Liver (tissue), 9 donors: Measurements from ENCODE around the gene ERBIN. TPM values are rescaled to one million over a fixed set of nuclear protein-coding genes. Genes with fewer than 3 reads are reported as not detected.

Experiments
- DNase-seq: peaks from one replicate; pipeline ENCODE4 v3.0.0-alpha.2; 2017; ENCODE audit warnings: low spot score
- H3K27ac ChIP-seq, 2 donors: one replicate each; pipeline ENCODE4 v1.7.0; 2013; ENCODE audit warnings: inconsistent platforms in 2 of 2, low read length in 2 of 2, control low read depth in 1 of 2, low read depth in 1 of 2, mild to moderate bottlenecking in 1 of 2
- H3K27me3 ChIP-seq, 4 donors: one replicate each; pipeline versions ENCODE4 v1.6.1 to v1.7.0; 2013; ENCODE audit warnings: low read length in 3 of 4, inconsistent platforms in 1 of 4, mild to moderate bottlenecking in 1 of 4, moderate library complexity in 1 of 4; ENCODE audit not compliant: control insufficient read depth in 4 of 4, insufficient read depth in 4 of 4
- H3K36me3 ChIP-seq, 4 donors: one replicate each; pipeline versions ENCODE4 v1.6.1 to v1.7.0; 2013; ENCODE audit warnings: low read length in 3 of 4, mild to moderate bottlenecking in 3 of 4, low read depth in 1 of 4, moderate library complexity in 1 of 4; ENCODE audit not compliant: control insufficient read depth in 4 of 4, insufficient read depth in 3 of 4
- H3K4me1 ChIP-seq, 4 donors: one replicate each; pipeline versions ENCODE4 v1.6.1 to v1.7.0; 2013; ENCODE audit warnings: low read length in 3 of 4, mild to moderate bottlenecking in 3 of 4, moderate library complexity in 1 of 4; ENCODE audit not compliant: control insufficient read depth in 4 of 4, insufficient read depth in 4 of 4
- H3K4me3 ChIP-seq, 3 donors: one replicate each; pipeline versions ENCODE4 v1.6.1 to v1.7.0; 2013; ENCODE audit warnings: low read length in 3 of 3, control low read depth in 1 of 3, low read depth in 1 of 3, mild to moderate bottlenecking in 1 of 3
- H3K9ac ChIP-seq, 2 donors: one replicate each; pipeline ENCODE4 v1.7.0; 2013; ENCODE audit warnings: low read length in 2 of 2, mild to moderate bottlenecking in 2 of 2, moderate library complexity in 2 of 2, control low read depth in 1 of 2, low read depth in 1 of 2
- H3K9me3 ChIP-seq, 4 donors: one replicate each; pipeline versions ENCODE4 v1.6.1 to v1.7.0; 2013; ENCODE audit warnings: low read length in 3 of 4; ENCODE audit not compliant: control insufficient read depth in 4 of 4
- EGR1 ChIP-seq, 2 donors: IDR thresholded peaks; 2 replicates each; pipeline ENCODE4 v1.6.1; 2016 to 2018; ENCODE audit warnings: antibody characterized with exemption in 2 of 2, low read depth in 2 of 2
- FOXA1 ChIP-seq: IDR thresholded peaks from 2 replicates; pipeline ENCODE4 v1.6.1; 2016; ENCODE audit warnings: antibody characterized with exemption
- FOXA2 ChIP-seq: IDR thresholded peaks from 2 replicates; pipeline ENCODE4 v1.6.1; 2016; ENCODE audit warnings: antibody characterized with exemption
- GABPA ChIP-seq, 2 donors: IDR thresholded peaks in 1 of 2; conservative IDR thresholded peaks in 1 of 2; 2 replicates each; pipeline ENCODE4 v1.6.1; 2016; ENCODE audit warnings: antibody characterized with exemption in 2 of 2, mild to moderate bottlenecking in 1 of 2, moderate library complexity in 1 of 2
- HNF4A ChIP-seq, 2 donors: conservative IDR thresholded peaks; 2 replicates each; pipeline ENCODE4 v1.6.1; 2016; ENCODE audit warnings: antibody characterized with exemption in 2 of 2, mild to moderate bottlenecking in 2 of 2
- HNF4G ChIP-seq: IDR thresholded peaks from 2 replicates; pipeline ENCODE4 v1.6.1; 2016; ENCODE audit warnings: antibody characterized with exemption
- JUND ChIP-seq, 2 donors: IDR thresholded peaks; 2 replicates each; pipeline ENCODE4 v1.6.1; 2016; ENCODE audit warnings: antibody characterized with exemption in 2 of 2
- MAX ChIP-seq: IDR thresholded peaks from 2 replicates; pipeline ENCODE4 v1.6.1; 2016; ENCODE audit warnings: antibody characterized with exemption
- NR2F2 ChIP-seq: IDR thresholded peaks from 2 replicates; pipeline ENCODE4 v1.6.1; 2016; ENCODE audit warnings: antibody characterized with exemption
- RAD21 ChIP-seq, 2 donors: IDR thresholded peaks; 2 replicates each; pipeline ENCODE4 v1.6.1; 2016; ENCODE audit warnings: antibody characterized with exemption in 2 of 2, mild to moderate bottlenecking in 2 of 2
- RXRA ChIP-seq, 2 donors: IDR thresholded peaks; 2 replicates each; pipeline ENCODE4 v1.6.1; 2017 to 2018; ENCODE audit warnings: antibody characterized with exemption in 2 of 2, mild to moderate bottlenecking in 1 of 2
- SP1 ChIP-seq: IDR thresholded peaks from 2 replicates; pipeline ENCODE4 v1.6.1; 2018; ENCODE audit warnings: antibody characterized with exemption, mild to moderate bottlenecking
- TAF1 ChIP-seq: conservative IDR thresholded peaks from 2 replicates; pipeline ENCODE4 v1.6.1; 2016; ENCODE audit warnings: antibody characterized with exemption, mild to moderate bottlenecking
- YY1 ChIP-seq: IDR thresholded peaks from 2 replicates; pipeline ENCODE4 v1.6.1; 2016; ENCODE audit warnings: antibody characterized with exemption, mild to moderate bottlenecking
- WGBS: extraction: QIAGEN DNeasy Blood & Tissue Kit; methylation state at CpG from one replicate; pipeline ENCODE4 v1.1.7; 2013; 5-methylcytosine and 5-hydroxymethylcytosine counted together
- polyA plus RNA-seq, 2 donors: library from polyadenylated mRNA; stranded (reverse) in 1 of 2; unstranded in 1 of 2; fragments of 200-250 nt in 1 of 2; fragments of >200 nt in 1 of 2; fragmentation: Nextera tagmentation in 1 of 2; extraction: Ambion mirVana in 1 of 2; gene quantifications; one replicate each; pipeline versions ENCODE4 v1.2.1 to v1.2.3, GENCODE V29; 2013 to 2015
- total RNA-seq, 2 donors: library from RNA; depleted of rRNA; stranded (reverse); fragments of >200 nt; gene quantifications; one replicate each; pipeline ENCODE4 v1.2.3, GENCODE V29; 2014
- TF ChIP-seq, protein P1 (sequence below): IDR thresholded peaks from 2 replicates; pipeline ENCODE4 v1.6.1; 2016; ENCODE audit warnings: antibody characterized with exemption
- TF ChIP-seq, protein P2 (sequence below): IDR thresholded peaks from 2 replicates; pipeline ENCODE4 v1.6.1; 2016; ENCODE audit warnings: antibody characterized with exemption, mild to moderate bottlenecking
- TF ChIP-seq, protein P3 (sequence below): fragments of 150-350 bp; IDR thresholded peaks from 2 replicates; pipeline ENCODE4 v1.5.1; 2017; ENCODE audit warnings: improper control_type of control experiment, low read depth, low read length; ENCODE audit not compliant: missing input control
- TF ChIP-seq, protein P4 (sequence below): IDR thresholded peaks from 2 replicates; pipeline ENCODE4 v1.6.1; 2016; ENCODE audit warnings: antibody characterized with exemption
- donor health status: healthy.
- donor health status: healthy.
- donor health status: healthy.
- donor health status: healthy.
- donor health status: healthy.

The ERBIN gene
- total and polyA plus RNA-seq, 4 donors = 9.7 to 54.9 (median 32.5) TPM

GRCh38 chr5:65967288-65968066, 41.1 kb downstream of the ERBIN start:
- no peak for TF ChIP-seq YY1
- TF ChIP-seq, protein P1, sequence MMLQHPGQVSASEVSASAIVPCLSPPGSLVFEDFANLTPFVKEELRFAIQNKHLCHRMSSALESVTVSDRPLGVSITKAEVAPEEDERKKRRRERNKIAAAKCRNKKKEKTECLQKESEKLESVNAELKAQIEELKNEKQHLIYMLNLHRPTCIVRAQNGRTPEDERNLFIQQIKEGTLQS = no peak
- no peak for TF ChIP-seq RAD21 (IDR thresholded peaks at IDR 0.05)
- TF ChIP-seq, protein P2, sequence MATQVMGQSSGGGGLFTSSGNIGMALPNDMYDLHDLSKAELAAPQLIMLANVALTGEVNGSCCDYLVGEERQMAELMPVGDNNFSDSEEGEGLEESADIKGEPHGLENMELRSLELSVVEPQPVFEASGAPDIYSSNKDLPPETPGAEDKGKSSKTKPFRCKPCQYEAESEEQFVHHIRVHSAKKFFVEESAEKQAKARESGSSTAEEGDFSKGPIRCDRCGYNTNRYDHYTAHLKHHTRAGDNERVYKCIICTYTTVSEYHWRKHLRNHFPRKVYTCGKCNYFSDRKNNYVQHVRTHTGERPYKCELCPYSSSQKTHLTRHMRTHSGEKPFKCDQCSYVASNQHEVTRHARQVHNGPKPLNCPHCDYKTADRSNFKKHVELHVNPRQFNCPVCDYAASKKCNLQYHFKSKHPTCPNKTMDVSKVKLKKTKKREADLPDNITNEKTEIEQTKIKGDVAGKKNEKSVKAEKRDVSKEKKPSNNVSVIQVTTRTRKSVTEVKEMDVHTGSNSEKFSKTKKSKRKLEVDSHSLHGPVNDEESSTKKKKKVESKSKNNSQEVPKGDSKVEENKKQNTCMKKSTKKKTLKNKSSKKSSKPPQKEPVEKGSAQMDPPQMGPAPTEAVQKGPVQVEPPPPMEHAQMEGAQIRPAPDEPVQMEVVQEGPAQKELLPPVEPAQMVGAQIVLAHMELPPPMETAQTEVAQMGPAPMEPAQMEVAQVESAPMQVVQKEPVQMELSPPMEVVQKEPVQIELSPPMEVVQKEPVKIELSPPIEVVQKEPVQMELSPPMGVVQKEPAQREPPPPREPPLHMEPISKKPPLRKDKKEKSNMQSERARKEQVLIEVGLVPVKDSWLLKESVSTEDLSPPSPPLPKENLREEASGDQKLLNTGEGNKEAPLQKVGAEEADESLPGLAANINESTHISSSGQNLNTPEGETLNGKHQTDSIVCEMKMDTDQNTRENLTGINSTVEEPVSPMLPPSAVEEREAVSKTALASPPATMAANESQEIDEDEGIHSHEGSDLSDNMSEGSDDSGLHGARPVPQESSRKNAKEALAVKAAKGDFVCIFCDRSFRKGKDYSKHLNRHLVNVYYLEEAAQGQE = no peak
- no peak for TF ChIP-seq FOXA2
- TF ChIP-seq HNF4G = no peak
- no peak for TF ChIP-seq SP1
- TF ChIP-seq RXRA (IDR thresholded peaks at IDR 0.05) = no peak
- TF ChIP-seq NR2F2 = no peak
- TF ChIP-seq, protein P3, sequence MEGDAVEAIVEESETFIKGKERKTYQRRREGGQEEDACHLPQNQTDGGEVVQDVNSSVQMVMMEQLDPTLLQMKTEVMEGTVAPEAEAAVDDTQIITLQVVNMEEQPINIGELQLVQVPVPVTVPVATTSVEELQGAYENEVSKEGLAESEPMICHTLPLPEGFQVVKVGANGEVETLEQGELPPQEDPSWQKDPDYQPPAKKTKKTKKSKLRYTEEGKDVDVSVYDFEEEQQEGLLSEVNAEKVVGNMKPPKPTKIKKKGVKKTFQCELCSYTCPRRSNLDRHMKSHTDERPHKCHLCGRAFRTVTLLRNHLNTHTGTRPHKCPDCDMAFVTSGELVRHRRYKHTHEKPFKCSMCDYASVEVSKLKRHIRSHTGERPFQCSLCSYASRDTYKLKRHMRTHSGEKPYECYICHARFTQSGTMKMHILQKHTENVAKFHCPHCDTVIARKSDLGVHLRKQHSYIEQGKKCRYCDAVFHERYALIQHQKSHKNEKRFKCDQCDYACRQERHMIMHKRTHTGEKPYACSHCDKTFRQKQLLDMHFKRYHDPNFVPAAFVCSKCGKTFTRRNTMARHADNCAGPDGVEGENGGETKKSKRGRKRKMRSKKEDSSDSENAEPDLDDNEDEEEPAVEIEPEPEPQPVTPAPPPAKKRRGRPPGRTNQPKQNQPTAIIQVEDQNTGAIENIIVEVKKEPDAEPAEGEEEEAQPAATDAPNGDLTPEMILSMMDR = no peak
- TF ChIP-seq GABPA (IDR thresholded peaks at IDR 0.05 in 1 of 2, conservative IDR thresholded peaks at IDR 0.05 in 1 of 2) = no peak
- TF ChIP-seq, protein P4, sequence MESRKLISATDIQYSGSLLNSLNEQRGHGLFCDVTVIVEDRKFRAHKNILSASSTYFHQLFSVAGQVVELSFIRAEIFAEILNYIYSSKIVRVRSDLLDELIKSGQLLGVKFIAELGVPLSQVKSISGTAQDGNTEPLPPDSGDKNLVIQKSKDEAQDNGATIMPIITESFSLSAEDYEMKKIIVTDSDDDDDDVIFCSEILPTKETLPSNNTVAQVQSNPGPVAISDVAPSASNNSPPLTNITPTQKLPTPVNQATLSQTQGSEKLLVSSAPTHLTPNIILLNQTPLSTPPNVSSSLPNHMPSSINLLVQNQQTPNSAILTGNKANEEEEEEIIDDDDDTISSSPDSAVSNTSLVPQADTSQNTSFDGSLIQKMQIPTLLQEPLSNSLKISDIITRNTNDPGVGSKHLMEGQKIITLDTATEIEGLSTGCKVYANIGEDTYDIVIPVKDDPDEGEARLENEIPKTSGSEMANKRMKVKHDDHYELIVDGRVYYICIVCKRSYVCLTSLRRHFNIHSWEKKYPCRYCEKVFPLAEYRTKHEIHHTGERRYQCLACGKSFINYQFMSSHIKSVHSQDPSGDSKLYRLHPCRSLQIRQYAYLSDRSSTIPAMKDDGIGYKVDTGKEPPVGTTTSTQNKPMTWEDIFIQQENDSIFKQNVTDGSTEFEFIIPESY = no peak
- no peak for TF ChIP-seq EGR1 (IDR thresholded peaks at IDR 0.05; ENCODE audit: low read depth in 2 of 2)
- no peak for TF ChIP-seq FOXA1
- no peak for TF ChIP-seq TAF1
- no peak for TF ChIP-seq MAX
- TF ChIP-seq JUND (IDR thresholded peaks at IDR 0.05) = no peak
- TF ChIP-seq HNF4A (conservative IDR thresholded peaks at IDR 0.05) = no peak
- no peak overlapping the region for H3K27ac ChIP-seq
- H3K36me3 ChIP-seq = no peaks in the 10 kb centered on the region
- no peaks in the 10 kb centered on the region for H3K27me3 ChIP-seq
- H3K9me3 ChIP-seq = no peaks in the 10 kb centered on the region
- peaks cover 4 to 22% (median 10%) of the 10 kb centered on the region in 4 donors for H3K4me1 ChIP-seq
- no peak for DNase-seq
- H3K4me3 ChIP-seq = no peak overlapping the region
- no peak overlapping the region for H3K9ac ChIP-seq
- WGBS = 82% methylated on average over 7 of the region's 7 CpGs
